Ectodermal cell (in vitro differentiated cells): Measurements from ENCODE around the gene MYPOP.
"Not testable (repeated sequence)": the region's sequence is repeated elsewhere in the genome, so short reads cannot be mapped to it uniquely, and the experiment has no call there.

Experiments
- H3K27ac ChIP-seq: 2 replicates; pipeline ENCODE4 v1.7.0; 2013; ENCODE audit warnings: mild to moderate bottlenecking, low read depth, low read length; ENCODE audit not compliant: insufficient read depth, poor library complexity, severe bottlenecking
- H3K27me3 ChIP-seq: 2 replicates; pipeline ENCODE4 v1.7.0; 2013; ENCODE audit warnings: mild to moderate bottlenecking, low read length; ENCODE audit not compliant: insufficient read depth, control insufficient read depth, poor library complexity, severe bottlenecking
- H3K36me3 ChIP-seq: one replicate; pipeline ENCODE4 v1.7.0; 2013; ENCODE audit warnings: low read length; ENCODE audit not compliant: control insufficient read depth, insufficient read depth
- H3K4me1 ChIP-seq: one replicate; pipeline ENCODE4 v1.7.0; 2013; ENCODE audit warnings: low read length; ENCODE audit not compliant: control insufficient read depth, insufficient read depth
- H3K4me3 ChIP-seq: 2 replicates; pipeline ENCODE4 v1.7.0; 2013; ENCODE audit warnings: low read depth, low read length, control low read depth; ENCODE audit not compliant: insufficient read depth
- H3K9me3 ChIP-seq: 2 replicates; pipeline ENCODE4 v1.7.0; 2013; ENCODE audit warnings: mild to moderate bottlenecking, low read length, moderate library complexity; ENCODE audit not compliant: control insufficient read depth
- WGBS, 2 experiments: methylation state at CpG; one replicate each; pipeline ENCODE4 v1.1.7; 2013; ENCODE audit warnings: missing lambda C conversion rate in 2 of 2; 5-methylcytosine and 5-hydroxymethylcytosine counted together

MYPOP gene

DNA sequence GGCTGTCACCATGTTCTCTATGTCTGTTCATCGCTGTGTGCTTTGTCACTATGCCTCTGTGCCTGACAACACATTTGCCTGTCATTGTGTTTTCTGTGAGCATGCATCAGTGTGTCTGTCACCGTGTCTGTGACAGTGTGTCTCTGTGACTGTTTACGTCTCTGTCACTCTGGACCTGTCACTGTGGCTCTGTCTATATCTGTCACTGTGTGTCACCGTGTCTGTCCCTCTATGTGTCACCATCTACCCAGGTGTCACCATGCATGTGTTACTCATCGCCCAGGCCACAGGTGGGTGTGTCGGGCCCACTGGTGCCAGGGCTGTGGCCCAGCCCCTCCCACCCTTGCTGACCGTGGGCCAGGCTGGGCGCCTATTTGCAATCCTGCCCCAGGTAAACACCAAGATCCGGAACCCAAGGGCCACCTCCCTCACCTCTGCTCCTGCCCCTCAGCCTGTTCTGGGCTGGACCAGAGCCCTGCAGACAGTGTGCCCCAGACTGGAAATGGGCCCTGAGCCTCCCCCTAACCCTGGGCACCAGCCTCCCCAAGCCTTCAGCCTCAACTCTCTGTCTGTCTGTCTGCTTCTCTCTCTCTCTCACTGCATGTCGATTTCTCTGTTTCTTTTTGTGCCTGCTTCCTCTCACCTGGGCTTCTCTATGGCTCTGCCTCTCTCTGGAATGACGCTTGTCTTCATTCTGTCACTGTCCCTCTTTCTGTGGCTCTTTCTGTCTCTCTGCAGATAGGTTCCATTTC lies 24.2 kb downstream of the MYPOP start:
- H3K27ac ChIP-seq = no peak overlapping the region
- 84 to 90% methylated on average over 11 of the region's 11 CpGs for WGBS, 2 experiments
- H3K36me3 ChIP-seq = no peaks in the 10 kb centered on the region
- peaks cover 14% of the 10 kb centered on the region for H3K4me1 ChIP-seq
- H3K27me3 ChIP-seq = no peaks in the 10 kb centered on the region
- H3K4me3 ChIP-seq = no peak overlapping the region
- no peaks in the 10 kb centered on the region for H3K9me3 ChIP-seq

DNA sequence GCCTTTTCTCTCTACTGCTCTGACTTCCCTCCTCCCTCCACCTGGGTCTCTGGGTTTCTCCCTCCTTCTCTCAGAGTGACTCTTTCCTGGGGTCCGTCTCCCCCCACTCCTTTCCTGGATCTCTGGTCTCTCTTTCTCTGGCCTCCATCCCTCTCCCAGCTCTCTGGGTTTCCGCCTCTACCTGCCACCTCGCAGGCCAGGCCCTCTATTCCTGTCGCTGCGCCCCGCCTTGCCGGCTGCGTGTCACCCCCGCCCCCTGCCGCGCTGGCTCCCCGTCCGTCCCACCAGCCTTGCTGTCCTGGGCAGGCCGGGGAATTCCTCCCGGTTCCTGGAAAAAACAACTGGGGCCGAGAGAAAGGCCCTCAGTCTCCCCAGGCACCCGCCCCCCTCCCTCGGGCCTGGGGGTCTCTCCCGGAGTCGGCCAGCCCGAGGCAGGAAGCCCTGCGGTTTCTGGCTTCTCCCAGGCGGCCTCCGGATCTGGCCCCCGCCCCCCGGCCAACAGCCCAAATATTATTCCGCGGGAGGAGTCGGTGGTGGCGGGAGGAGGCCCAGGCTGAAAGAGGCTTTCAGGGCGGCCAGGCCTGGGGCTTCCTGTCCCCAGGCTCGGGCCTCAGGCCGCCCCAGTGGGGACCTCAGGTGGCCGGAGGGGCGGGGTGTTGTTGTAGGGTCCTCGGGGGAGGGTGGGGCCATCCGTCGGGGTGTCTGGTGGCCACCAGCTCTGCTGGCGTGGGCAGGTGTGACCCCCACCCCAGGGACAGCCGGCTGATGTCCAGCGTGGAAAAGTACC lies 25.8 kb downstream of the MYPOP start:
- H3K27me3 ChIP-seq = no peaks in the 10 kb centered on the region
- no peak overlapping the region for H3K4me3 ChIP-seq
- WGBS, 2 experiments = 17% methylated on average over 41 of the region's 41 CpGs
- H3K36me3 ChIP-seq = no peaks in the 10 kb centered on the region
- no peaks in the 10 kb centered on the region for H3K9me3 ChIP-seq
- no peak overlapping the region for H3K27ac ChIP-seq
- H3K4me1 ChIP-seq = peaks cover 14% of the 10 kb centered on the region

DNA sequence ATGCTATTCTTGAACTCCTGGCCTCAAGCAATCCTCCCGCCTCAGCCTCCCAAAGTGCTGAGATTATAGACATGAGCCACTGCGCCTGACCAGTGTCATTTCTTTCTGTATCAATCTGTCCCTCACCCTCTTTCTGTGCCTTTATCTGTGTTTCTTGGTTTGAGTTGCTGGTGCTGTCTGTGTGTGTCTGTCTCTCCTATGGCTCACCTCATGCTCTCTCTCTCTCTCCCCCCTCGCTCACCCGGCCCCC lies 26.3 kb downstream of the MYPOP start:
- Histone ChIP-seq H3K4me3 (no peak overlapping the region), H3K4me1 (peaks cover 14% of the 10 kb centered on the region), H3K9me3 (no peaks in the 10 kb centered on the region), H3K36me3 (no peaks in the 10 kb centered on the region), H3K27me3 (no peaks in the 10 kb centered on the region), H3K27ac (no peak overlapping the region)
- 56% methylated on average over 4 of the region's 4 CpGs for WGBS, 2 experiments

DNA sequence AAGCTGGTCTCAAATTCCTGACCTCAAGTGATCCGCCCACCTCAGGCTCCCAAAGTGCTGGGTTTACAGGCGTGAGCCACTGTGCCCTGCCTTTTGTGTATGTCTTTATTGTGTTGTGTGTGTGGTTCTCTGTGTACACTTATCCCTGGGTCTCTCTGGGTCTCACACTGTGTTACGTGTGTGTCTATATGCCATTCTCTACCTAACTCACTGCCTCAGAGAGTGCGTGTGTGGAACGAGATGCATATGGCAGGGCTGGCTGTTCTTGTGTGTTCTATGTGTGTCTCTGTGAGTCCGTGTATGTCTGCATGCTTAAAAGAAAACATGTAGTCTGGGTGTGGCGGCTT lies 27.8 kb downstream of the MYPOP start:
- Histone ChIP-seq H3K27ac (no peak overlapping the region), H3K9me3 (no peaks in the 10 kb centered on the region), H3K4me3 (no peak overlapping the region), H3K27me3 (no peaks in the 10 kb centered on the region), H3K4me1 (peaks cover 14% of the 10 kb centered on the region), H3K36me3 (no peaks in the 10 kb centered on the region)
- WGBS, 2 experiments = 95 to 96% methylated on average over 7 of the region's 7 CpGs

DNA sequence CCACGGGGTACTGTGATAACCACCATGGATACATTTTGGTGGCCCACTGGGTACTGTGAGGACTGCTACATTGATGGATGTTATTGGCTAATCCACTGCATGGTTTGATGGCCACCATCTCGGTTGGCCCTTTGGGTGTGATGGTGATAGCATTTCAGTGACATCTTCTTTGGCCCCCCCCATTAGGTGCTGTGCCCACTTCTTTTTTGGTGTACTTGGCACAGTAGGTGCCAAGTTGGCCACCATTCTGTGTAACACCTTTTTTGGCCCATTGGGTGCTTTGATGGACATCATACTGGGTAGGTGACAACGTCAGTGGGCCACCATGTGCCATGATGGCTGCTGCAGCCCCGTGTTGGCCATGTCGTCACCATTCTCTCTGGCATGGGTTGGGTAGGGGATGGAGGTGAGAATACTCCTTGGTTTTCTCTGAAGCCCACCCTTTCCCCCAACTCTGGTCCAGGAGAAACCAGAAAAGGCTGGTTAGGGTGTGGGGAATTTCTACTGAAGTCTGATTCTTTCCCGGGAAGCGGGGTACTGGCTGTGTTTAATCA lies 29.1 kb downstream of the MYPOP start:
- no peak overlapping the region for H3K4me3 ChIP-seq
- H3K27me3 ChIP-seq = no peaks in the 10 kb centered on the region
- H3K4me1 ChIP-seq = peaks cover 14% of the 10 kb centered on the region
- no peaks in the 10 kb centered on the region for H3K36me3 ChIP-seq
- no peaks in the 10 kb centered on the region for H3K9me3 ChIP-seq
- WGBS, 2 experiments = 91 to 96% methylated on average over 7 of the region's 7 CpGs
- no peak overlapping the region for H3K27ac ChIP-seq

DNA sequence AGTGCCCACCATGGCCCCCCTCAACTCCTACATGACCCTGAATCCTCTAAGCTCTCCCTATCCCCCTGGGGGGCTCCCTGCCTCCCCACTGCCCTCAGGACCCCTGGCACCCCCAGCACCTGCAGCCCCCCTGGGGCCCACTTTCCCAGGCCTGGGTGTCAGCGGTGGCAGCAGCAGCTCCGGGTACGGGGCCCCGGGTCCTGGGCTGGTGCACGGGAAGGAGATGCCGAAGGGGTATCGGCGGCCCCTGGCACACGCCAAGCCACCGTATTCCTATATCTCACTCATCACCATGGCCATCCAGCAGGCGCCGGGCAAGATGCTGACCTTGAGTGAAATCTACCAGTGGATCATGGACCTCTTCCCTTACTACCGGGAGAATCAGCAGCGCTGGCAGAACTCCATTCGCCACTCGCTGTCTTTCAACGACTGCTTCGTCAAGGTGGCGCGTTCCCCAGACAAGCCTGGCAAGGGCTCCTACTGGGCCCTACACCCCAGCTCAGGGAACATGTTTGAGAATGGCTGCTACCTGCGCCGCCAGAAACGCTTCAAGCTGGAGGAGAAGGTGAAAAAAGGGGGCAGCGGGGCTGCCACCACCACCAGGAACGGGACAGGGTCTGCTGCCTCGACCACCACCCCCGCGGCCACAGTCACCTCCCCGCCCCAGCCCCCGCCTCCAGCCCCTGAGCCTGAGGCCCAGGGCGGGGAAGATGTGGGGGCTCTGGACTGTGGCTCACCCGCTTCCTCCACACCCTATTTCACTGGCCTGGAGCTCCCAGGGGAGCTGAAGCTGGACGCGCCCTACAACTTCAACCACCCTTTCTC lies 30.1 kb downstream of the MYPOP start:
- no peaks in the 10 kb centered on the region for H3K27me3 ChIP-seq
- 95 to 96% methylated on average over 34 of the region's 34 CpGs for WGBS, 2 experiments
- no peak overlapping the region for H3K4me3 ChIP-seq
- no peaks in the 10 kb centered on the region for H3K9me3 ChIP-seq
- H3K4me1 ChIP-seq = peaks cover 14% of the 10 kb centered on the region
- no peak overlapping the region for H3K27ac ChIP-seq
- H3K36me3 ChIP-seq = no peaks in the 10 kb centered on the region

DNA sequence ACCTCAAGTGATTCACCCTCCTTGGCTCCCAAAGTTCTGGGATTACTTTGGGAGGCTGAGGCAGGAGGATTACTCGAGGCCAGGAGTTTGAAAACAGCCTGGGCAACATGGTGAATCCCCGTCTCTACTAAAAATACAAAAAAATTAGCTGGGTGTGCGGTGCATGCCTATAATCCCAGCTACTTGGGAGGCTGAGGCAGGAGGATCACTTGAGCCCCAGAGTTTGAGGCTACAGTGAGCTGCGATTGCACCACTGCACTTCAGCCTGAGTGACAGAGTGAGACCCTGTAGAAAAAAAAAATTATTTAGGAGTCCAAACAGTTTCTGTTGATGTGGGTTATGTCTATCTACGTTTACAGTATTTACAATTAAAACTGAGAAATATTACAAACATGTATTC lies 31.6 kb downstream of the MYPOP start:
- peaks cover 7% of the 10 kb centered on the region for H3K4me1 ChIP-seq
- no peaks in the 10 kb centered on the region for H3K9me3 ChIP-seq
- H3K27me3 ChIP-seq = peaks cover under 1% of the 10 kb centered on the region
- WGBS, 2 experiments = 97 to 99% methylated on average over 4 of the region's 5 CpGs
- no peak overlapping the region for H3K27ac ChIP-seq
- no peak overlapping the region for H3K4me3 ChIP-seq
- no peaks in the 10 kb centered on the region for H3K36me3 ChIP-seq

DNA sequence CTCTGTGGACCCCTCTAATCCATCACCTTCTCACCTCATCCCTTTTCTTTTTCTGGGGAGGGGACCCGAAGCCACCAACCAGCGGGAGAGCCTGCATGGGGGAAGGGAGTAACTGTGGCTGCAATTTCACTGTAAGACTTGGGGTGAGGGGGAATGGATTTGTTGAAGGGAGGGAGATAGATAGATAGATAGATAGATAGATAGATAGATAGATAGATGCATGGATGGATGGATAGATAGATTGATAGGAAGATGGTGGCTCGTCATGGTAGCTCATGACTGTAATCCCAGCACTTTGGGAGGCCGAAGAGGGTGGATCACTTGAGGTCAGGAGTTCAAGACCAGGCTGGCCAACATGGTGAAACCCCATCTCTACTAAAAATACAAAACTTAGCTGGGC lies 35.2 kb downstream of the MYPOP start:
- H3K9me3 ChIP-seq, H3K36me3 ChIP-seq, H3K4me3 ChIP-seq, H3K27ac ChIP-seq, H3K4me1 ChIP-seq: not testable (repeated sequence)
- WGBS, 2 experiments = 84 to 89% methylated on average over 4 of the region's 4 CpGs
- peaks cover 27% of the 10 kb centered on the region for H3K27me3 ChIP-seq

DNA sequence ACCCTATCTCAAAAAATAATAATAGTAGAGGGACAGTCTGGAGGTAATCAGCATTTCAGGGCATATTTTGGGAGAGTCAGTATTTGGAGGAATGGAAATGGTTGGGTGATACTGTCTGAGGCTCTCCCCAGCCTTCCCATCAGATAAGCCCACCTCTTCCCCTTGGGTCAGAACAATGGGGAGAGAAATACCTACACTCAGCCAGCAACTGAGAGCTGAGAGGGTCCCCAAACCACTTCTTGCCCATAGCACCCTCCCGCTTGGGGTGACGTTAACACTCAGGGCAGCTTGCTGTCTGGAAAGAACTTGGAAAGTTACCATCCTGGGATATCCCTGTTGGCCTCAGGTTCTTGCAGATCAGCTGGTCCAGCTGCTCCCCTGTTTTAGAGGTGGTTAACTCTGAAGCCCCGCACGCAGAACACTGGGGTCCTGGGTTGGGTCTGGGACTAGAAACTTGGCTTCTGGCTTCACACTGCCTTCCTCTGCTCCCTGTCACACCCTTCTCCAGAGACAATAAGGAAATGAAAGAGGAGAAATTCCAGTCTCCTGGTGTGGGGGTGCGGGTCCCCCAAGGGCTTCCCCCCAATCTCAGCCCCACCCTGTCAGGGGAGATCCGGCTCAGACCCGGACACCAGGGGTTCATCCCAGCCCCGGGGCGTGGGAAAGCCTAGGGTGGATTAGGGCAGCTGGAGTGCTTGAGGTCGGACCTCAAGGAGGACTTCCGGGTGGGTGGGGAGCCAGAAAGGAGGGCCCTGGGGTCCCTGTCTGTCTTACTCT lies 35.8 kb downstream of the MYPOP start:
- Histone ChIP-seq H3K27ac (no peak overlapping the region), H3K4me1 (no peaks in the 10 kb centered on the region), H3K9me3 (no peaks in the 10 kb centered on the region), H3K27me3 (peaks cover 27% of the 10 kb centered on the region), H3K4me3 (no peak overlapping the region), H3K36me3 (no peaks in the 10 kb centered on the region)
- 72 to 79% methylated on average over 11 of the region's 11 CpGs for WGBS, 2 experiments
